Endodermal cell (in vitro differentiated cells): ENCODE data around the gene SIN3A. TPM values are rescaled to one million over a fixed set of nuclear protein-coding genes. Genes with fewer than 3 reads are reported as not detected.

Experiments used
- DNase-seq: peaks from one replicate; pipeline ENCODE4 v3.0.0-alpha.2; 2017
- H3K27ac ChIP-seq: 2 replicates; pipeline ENCODE4 v1.5.1; 2013; ENCODE audit warnings: mild to moderate bottlenecking, low read depth, low read length, moderate library complexity
- H3K27me3 ChIP-seq: 2 replicates; pipeline ENCODE4 v1.6.1; 2013; ENCODE audit warnings: mild to moderate bottlenecking, low read length, moderate library complexity; ENCODE audit not compliant: insufficient read depth, control insufficient read depth, poor library complexity, severe bottlenecking
- H3K36me3 ChIP-seq: 2 replicates; pipeline ENCODE4 v1.7.0; 2013; ENCODE audit warnings: mild to moderate bottlenecking, low read length, moderate library complexity; ENCODE audit not compliant: control insufficient read depth, insufficient read depth
- H3K4me1 ChIP-seq: one replicate; pipeline ENCODE4 v1.7.0; 2013; ENCODE audit warnings: low read length; ENCODE audit not compliant: control insufficient read depth, insufficient read depth
- H3K4me3 ChIP-seq: 2 replicates; pipeline ENCODE4 v1.5.1; 2013; ENCODE audit warnings: mild to moderate bottlenecking, low read length, moderate library complexity
- H3K9ac ChIP-seq: 2 replicates; pipeline ENCODE4 v1.6.1; 2013; ENCODE audit warnings: mild to moderate bottlenecking, low read length, moderate library complexity; ENCODE audit not compliant: poor library complexity, severe bottlenecking; ENCODE audit errors: extremely low read depth
- H3K9me3 ChIP-seq: 2 replicates; pipeline ENCODE4 v1.6.1; 2013; ENCODE audit warnings: mild to moderate bottlenecking, low read length, moderate library complexity; ENCODE audit not compliant: control insufficient read depth
- H3K27ac Mint-ChIP-seq: 2 replicates; pipeline ENCODE4 v1.8.0; 2020; ENCODE audit warnings: mixed read lengths
- H3K27me3 Mint-ChIP-seq: 2 replicates; pipeline ENCODE4 v1.8.0; 2021; ENCODE audit warnings: mild to moderate bottlenecking, mixed read lengths; ENCODE audit not compliant: insufficient read depth
- H3K36me3 Mint-ChIP-seq: 2 replicates; pipeline ENCODE4 v1.8.0; 2020; ENCODE audit warnings: low read depth, mixed read lengths
- H3K4me1 Mint-ChIP-seq: 2 replicates; pipeline ENCODE4 v1.8.0; 2020; ENCODE audit warnings: mixed read lengths
- H3K4me3 Mint-ChIP-seq: 2 replicates; pipeline ENCODE4 v1.8.0; 2020; ENCODE audit warnings: mild to moderate bottlenecking, moderate library complexity, mixed read lengths
- H3K9me3 Mint-ChIP-seq: 2 replicates; pipeline ENCODE4 v1.8.0; 2020; ENCODE audit warnings: mild to moderate bottlenecking, mixed read lengths
- CTCF ChIP-seq: fragments of 200-600 bp; sonication (generic); conservative IDR thresholded peaks from 2 replicates; pipeline ENCODE4 v1.5.0; 2021; ENCODE audit warnings: antibody characterized with exemption, mild to moderate bottlenecking
- WGBS, 2 experiments: methylation state at CpG; one replicate each; pipeline versions ENCODE4 v1.1.5 to v1.1.7; 2013; ENCODE audit warnings: missing lambda C conversion rate in 2 of 2, mixed read lengths in 1 of 2; ENCODE audit not compliant: insufficient coverage in 1 of 2, insufficient read length in 1 of 2; 5-methylcytosine and 5-hydroxymethylcytosine counted together
- total RNA-seq, 2 donors: library from RNA; stranded (reverse); fragmentation: NEBNext Ultra II Directional in 1 of 2; extraction: Animal tissue kit (Norgen Biotek cat#: 25700) in 1 of 2; gene quantifications; 2 replicates in 1 of 2; 3 replicates in 1 of 2; pipeline ENCODE4 v1.2.1, GENCODE V29; 2021

Gene SIN3A
- total RNA-seq, 2 donors from 2014 or later: 119 to 123 TPM

GRCh38 chr15:75425966-75426500 is 25.5 kb downstream of the SIN3A start:
- no peak overlapping the region for H3K4me3 Mint-ChIP-seq
- peaks cover 7% of the 10 kb centered on the region for H3K4me1 Mint-ChIP-seq
- no peak overlapping the region for H3K4me3 ChIP-seq
- H3K27me3 Mint-ChIP-seq: no peaks in the 10 kb centered on the region
- H3K27ac ChIP-seq: no peak overlapping the region
- no peaks in the 10 kb centered on the region for H3K9me3 Mint-ChIP-seq
- H3K9ac ChIP-seq: no peak overlapping the region
- H3K9me3 ChIP-seq: no peaks in the 10 kb centered on the region
- peak; percentile 32 for TF ChIP-seq CTCF
- H3K36me3 Mint-ChIP-seq: peaks cover 61% of the 10 kb centered on the region
- no peak overlapping the region for H3K27ac Mint-ChIP-seq
- DNase-seq: no peak
- 83 to 100% methylated on average over 1 to 3 of the region's 3 CpGs for WGBS, 2 experiments
- H3K27me3 ChIP-seq: no peaks in the 10 kb centered on the region
- H3K36me3 ChIP-seq: peaks cover 80% of the 10 kb centered on the region
- no peaks in the 10 kb centered on the region for H3K4me1 ChIP-seq

- Histone ChIP-seq H3K9ac (no peak overlapping the region), H3K9me3 (no peaks in the 10 kb centered on the region), H3K36me3 (peaks cover 82% of the 10 kb centered on the region), H3K27me3 (no peaks in the 10 kb centered on the region), H3K4me3 (no peak overlapping the region), H3K27ac (no peak overlapping the region), H3K4me1 (no peaks in the 10 kb centered on the region)
- TF ChIP-seq CTCF: no peak
- Mint-ChIP-seq H3K4me3 (no peak overlapping the region), H3K4me1 (peaks cover 7% of the 10 kb centered on the region), H3K27me3 (no peaks in the 10 kb centered on the region), H3K36me3 (peaks cover 60% of the 10 kb centered on the region), H3K9me3 (no peaks in the 10 kb centered on the region), H3K27ac (peak overlapping the region; percentile 35)
- 92 to 96% methylated on average over 5 of the region's 5 CpGs for WGBS, 2 experiments
- DNase-seq: no peak
Observed at GRCh38 chr15:75422554-75422953, 28.9 kb downstream of the SIN3A start.

- Histone ChIP-seq H3K36me3 (peaks cover 77% of the 10 kb centered on the region), H3K9me3 (no peaks in the 10 kb centered on the region), H3K9ac (no peak overlapping the region), H3K27ac (no peak overlapping the region), H3K4me1 (no peaks in the 10 kb centered on the region), H3K4me3 (no peak overlapping the region), H3K27me3 (no peaks in the 10 kb centered on the region)
- Mint-ChIP-seq H3K27me3 (no peaks in the 10 kb centered on the region), H3K4me1 (no peaks in the 10 kb centered on the region), H3K4me3 (no peak overlapping the region), H3K9me3 (no peaks in the 10 kb centered on the region), H3K36me3 (peaks cover 61% of the 10 kb centered on the region), H3K27ac (no peak overlapping the region)
- no peak for TF ChIP-seq CTCF
- DNase-seq: no peak
Observed at GRCh38 chr15:75420698-75421097, 30.8 kb downstream of the SIN3A start.
